Retina (tissue), 1 donor: ENCODE data around the gene PLCL1.
"Not testable (repeated sequence)": the region's sequence is repeated elsewhere in the genome, so short reads cannot be mapped to it uniquely, and the experiment has no call there.

Experiments
- DNase-seq: peaks from one replicate; pipeline ENCODE4 v3.0.0-alpha.2; 2016

PLCL1 gene

GRCh38 chr2:197810491-197810890 lies 6.1 kb downstream of the PLCL1 start:
- DNase-seq, result no peak

DNA sequence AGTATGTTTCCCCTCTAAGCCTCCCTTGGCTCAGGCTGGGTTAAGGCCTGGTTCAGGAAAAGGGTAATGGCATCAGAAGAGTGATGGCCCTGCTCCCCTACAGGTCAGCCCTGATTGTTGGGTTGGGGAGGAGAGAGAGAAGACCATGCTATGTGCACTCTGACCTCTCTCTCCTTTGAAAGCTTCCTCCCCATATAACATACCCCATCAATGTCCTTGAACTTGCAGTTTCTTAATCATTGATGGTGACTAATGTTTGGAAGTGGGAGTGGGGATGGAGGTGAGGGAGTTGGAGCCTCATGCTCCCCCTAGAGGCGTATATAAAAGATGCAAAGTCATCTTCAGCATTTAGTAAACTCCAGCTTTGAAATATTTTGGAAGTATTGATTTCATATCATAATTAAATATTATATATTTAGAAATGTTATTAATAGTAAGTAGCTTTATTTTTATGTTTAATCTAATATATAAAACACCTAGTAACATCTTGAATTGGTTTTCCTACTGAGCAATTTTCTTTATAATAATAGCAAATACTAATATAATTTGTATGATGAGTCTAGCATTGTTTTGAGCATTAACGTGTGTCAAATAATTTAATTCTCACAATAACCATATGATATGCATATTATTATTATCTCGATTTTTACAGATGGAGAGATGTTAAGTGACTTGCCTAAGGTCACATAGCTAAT lies 8.8 kb downstream of the PLCL1 start:
- no peak for DNase-seq

- DNase-seq, result no peak
Observed at GRCh38 chr2:197814526-197814925, 10.1 kb downstream of the PLCL1 start.

- DNase-seq, result no peak
Observed at GRCh38 chr2:197821550-197822289, 17.3 kb downstream of the PLCL1 start.

- DNase-seq, result no peak
Observed at GRCh38 chr2:197822333-197822732, 17.9 kb downstream of the PLCL1 start.

- no peak for DNase-seq
Observed at GRCh38 chr2:197827618-197828017, 23.2 kb downstream of the PLCL1 start.

DNA sequence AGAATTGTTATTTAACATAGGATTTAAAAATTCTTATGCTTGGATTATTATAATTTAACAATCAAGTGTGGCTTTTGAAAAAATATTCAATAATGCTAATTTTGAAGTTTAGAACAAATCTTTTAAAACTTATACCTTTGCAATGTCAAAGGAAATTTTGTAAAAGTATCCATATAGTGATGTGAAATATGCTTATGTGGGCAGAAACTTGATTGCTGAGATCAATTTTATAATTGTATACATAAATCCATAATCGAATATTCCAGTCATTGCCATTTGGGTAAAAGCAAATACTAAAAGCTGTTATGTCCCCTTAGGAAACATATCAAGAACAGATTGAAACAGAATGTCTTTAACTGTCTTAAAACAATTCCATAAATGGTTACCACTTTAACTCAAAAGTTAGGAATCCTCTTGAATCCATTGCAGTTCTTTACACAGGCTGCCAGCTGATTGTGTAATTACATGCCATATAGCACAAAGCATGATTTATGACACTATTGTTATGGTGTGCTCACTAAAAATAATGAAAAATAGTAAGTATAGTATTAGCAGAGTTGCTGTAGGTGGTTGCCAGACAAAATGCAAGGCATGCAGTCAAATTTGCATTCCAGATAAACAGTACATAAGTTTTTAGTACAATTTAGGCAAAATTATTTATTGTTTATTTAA lies 24.2 kb downstream of the PLCL1 start:
- DNase-seq, result no peak

GRCh38 chr2:197834771-197835170 lies 30.4 kb downstream of the PLCL1 start:
- DNase-seq, result not testable (repeated sequence)

- DNase-seq, result no peak
Observed at GRCh38 chr2:197835293-197835692, 30.9 kb downstream of the PLCL1 start.

DNA sequence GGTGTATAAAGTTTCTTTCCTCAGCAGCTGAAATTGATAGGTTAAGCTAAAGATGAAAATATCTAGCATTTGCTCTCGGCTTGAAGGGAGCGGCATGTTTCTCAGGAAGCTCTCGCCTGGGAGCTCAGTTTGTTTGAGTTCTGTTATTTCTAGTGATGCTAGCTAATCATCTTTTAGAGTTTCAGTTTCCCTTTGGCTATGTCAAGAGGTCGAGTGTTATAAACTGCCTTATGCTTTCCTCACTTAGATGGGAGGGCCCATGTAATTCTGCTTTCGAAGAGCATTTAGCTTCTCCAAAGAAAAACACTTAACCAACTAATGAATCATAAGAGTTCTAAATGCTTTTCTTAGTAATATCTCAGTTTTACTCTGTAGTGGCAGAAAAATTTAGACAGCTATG lies 33.6 kb downstream of the PLCL1 start:
- no peak for DNase-seq

GRCh38 chr2:197838579-197838978 lies 34.2 kb downstream of the PLCL1 start:
- no peak for DNase-seq

DNA sequence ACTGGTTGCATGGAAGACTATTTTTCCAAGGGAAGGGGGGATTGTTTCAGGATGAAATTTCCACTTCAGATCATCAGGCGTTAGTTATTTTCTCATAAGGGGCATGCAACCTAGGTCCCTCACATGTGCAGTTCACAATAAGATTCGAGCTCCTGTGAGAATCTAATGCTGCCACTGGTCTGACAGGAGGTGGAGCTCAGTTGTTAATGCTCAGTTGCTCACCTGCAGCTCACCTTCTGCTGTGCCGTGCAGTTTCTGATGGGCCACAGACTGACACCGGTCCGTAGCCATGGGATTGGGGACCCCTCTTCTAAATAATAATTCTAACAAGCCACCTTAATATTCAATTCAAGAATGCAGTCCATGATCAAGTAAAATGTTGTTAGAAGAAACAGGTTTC lies 34.9 kb downstream of the PLCL1 start:
- no peak for DNase-seq

- no peak for DNase-seq
Observed at GRCh38 chr2:197839856-197840255, 35.5 kb downstream of the PLCL1 start.

GRCh38 chr2:197846128-197846527 lies 41.7 kb downstream of the PLCL1 start:
- DNase-seq, result no peak

GRCh38 chr2:197846777-197847176 lies 42.4 kb downstream of the PLCL1 start:
- no peak for DNase-seq

- DNase-seq, result no peak
Observed at GRCh38 chr2:197847651-197848401, 43.4 kb downstream of the PLCL1 start.

- DNase-seq, result no peak
Observed at GRCh38 chr2:197848602-197849001, 44.2 kb downstream of the PLCL1 start.

- DNase-seq, result no peak
Observed at GRCh38 chr2:197850882-197851450, 46.6 kb downstream of the PLCL1 start.

DNA sequence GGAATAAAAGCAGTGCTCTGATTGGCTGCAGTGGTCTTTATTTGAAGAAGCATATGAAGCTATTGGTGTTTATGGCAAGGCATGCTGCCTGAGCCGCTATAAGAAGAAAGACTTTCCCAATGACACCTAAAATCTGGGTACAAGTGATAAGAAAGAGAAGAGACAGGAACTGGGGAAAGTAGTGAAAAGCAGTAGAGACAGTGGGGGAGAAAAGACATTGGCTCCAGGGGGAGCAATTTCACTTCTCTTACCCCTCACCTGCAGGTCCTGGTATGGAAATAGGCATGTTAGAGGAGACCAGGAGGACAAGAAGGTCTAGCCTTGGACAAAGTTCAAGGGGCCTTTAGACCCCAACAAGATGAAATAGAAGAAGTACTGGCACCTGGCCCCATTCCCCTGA lies 47.1 kb downstream of the PLCL1 start:
- no peak for DNase-seq

- DNase-seq, result no peak
Observed at GRCh38 chr2:197852108-197852507, 47.7 kb downstream of the PLCL1 start.

GRCh38 chr2:197853549-197853948 lies 49.2 kb downstream of the PLCL1 start:
- no peak for DNase-seq

DNA sequence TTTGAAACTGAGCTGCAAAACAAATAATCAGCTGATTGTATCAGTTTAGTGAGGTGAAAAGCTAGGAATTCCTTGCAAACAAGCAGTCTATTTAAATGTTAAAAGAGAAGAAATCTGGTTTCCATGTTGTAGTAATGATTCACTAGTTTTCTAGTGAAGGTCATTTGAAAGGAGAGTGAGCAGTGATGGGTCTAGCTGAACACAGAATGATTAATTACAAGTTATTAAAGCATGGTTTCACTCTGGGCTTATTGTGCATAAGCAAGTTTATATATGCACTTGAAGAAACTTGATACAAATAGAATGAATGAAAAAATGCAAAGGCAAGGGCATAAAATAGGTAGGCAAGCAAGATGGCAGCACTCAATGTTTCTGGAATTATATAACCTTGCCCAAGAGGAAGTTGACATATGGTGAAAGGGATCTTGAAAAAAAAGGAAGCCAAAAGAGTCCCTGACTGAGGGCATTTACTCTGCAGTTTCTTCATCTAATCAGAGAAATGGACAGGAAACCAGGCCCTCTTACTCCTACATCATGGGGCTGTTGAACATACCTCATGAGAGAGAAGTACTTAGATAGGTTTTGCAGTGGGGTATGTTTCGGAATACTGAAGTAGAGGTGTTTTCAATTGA lies 53.2 kb downstream of the PLCL1 start:
- DNase-seq, result no peak
